22Rv1 (cell line): ENCODE results near the gene ZFPL1.

ENCODE experiments used
- CTCF ChIP-seq: fragments of 450-650 bp; IDR thresholded peaks from 2 replicates; pipeline ENCODE4 v1.5.1; 2017; ENCODE audit warnings: mild to moderate bottlenecking
- ZFX ChIP-seq: fragments of 450-650 bp; IDR thresholded peaks from 2 replicates; pipeline ENCODE4 v1.6.1; 2017; ENCODE audit warnings: antibody characterized with exemption, borderline replicate concordance

DNA sequence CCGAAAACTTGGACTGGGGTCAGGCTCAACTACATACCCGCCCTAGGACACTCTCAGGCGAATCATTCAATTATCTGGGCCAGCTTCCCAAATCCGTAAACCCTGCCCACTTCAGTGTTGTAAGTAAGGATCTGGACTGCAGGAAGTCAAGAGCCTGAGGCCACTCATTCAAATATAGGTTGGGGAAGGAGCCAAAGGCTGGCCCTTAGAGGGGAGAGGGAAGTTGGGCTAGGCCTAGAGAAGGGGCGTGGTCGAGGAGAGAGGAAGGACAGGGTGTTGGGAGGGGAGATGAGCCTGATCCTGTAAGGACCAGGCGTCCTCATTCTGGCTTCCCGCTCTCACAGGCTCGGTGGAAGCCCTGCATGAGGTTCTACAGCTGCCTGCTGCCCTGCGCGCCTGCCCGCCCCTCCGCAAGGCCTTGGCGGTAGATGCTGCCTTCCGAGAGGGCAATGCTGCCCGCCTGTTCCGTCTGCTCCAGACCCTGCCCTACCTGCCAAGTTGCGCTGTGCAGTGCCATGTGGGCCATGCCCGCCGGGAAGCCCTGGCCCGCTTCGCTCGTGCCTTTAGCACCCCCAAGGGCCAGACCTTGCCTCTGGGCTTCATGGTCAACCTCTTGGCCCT lies 40.0 kb upstream of the ZFPL1 start:
- TF ChIP-seq CTCF (no peak), ZFX (no peak)
